HG03103 (cell line): ENCODE results near the gene TBC1D1.

Source experiments
- ATAC-seq: cut with Tn5 transposase; IDR thresholded peaks from one replicate; pipeline ENCODE4 v1.9.1; 2021; ENCODE audit warnings: low read depth; ENCODE audit not compliant: unreplicated experiment

TBC1D1 gene

GRCh38 chr4:38137080-38137479, 246.2 kb downstream of the TBC1D1 start:
- no peak for ATAC-seq

GRCh38 chr4:38138363-38138762, 247.5 kb downstream of the TBC1D1 start:
- no peak for ATAC-seq

DNA sequence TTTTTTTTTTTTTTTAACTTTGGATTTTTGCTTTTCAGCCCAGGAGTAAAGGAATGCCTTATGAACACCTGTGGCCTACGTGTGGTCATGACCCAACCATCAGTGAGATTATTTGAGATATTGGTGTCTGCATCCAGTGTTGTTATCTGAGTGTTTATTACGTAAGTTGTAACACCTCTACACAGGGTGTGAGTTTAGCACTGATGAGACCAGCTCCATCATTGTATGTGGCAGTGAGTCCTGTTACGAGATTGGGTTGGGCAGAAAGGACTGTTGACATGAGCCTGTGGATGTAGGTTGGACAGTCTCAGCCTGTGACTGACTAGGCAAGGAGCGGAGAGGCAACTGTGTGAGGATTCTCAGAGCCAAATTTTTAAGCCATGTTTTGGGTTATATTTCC, 248.3 kb downstream of the TBC1D1 start:
- ATAC-seq: no peak

- ATAC-seq: no peak
These were observed 249.8 kb downstream of the TBC1D1 start for GRCh38 chr4:38140643-38141203.

- ATAC-seq: no peak
These were observed 251.1 kb downstream of the TBC1D1 start for GRCh38 chr4:38141808-38142500.

- ATAC-seq: no peak
These were observed 253.1 kb downstream of the TBC1D1 start for GRCh38 chr4:38144031-38144430.

- no peak for ATAC-seq
These were observed 254.3 kb downstream of the TBC1D1 start for GRCh38 chr4:38145033-38145678.

- no peak for ATAC-seq
These were observed 254.9 kb downstream of the TBC1D1 start for GRCh38 chr4:38145741-38146140.

DNA sequence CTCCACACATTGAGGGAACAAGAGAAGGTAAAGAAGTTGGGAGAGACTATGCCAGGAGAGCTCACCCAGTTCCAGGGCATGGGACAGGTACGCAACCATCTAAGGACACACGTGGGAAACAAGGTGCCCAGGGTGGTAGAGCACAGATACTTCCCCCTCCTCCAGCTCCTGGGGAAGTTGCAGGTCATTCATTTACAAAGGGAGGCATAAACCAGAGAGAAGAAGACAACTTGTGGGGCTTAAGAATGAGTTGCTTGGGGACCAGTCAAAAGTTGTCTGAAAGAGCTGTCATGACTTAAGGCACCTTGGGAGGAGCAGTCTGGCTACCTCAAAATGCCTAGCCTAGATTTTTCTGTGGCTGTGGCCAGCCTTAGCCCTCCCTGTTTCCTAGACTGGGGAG, 255.5 kb downstream of the TBC1D1 start:
- ATAC-seq: no peak

DNA sequence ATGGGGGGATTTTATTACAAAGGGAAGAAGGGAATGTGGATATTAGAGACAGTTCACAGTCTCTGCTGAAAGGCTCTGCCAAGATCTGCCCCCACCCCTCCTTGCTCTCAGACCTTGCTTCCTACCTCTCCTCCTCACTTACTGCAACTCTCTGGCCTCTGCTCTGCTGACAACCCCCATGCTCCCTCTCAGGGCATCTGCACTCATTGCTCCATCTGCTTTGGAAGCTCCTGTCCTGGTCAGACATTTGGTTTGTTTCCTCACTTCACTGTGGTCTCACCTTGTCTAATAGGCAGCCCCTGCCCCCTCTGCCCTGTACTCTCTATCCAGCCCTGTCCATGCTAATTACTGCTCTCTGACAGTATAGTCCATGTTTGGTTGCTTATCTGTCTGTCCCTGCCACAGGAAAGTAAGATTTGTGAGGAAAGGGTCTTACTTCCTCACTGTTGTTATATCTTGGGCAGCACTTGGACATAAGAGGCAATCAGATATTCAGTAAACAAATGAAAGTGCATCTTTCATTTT, 258.6 kb downstream of the TBC1D1 start:
- ATAC-seq: no peak

- no peak for ATAC-seq
These were observed 259.2 kb downstream of the TBC1D1 start for GRCh38 chr4:38149997-38150671.

GRCh38 chr4:38150766-38151165, 259.9 kb downstream of the TBC1D1 start:
- ATAC-seq: no peak

DNA sequence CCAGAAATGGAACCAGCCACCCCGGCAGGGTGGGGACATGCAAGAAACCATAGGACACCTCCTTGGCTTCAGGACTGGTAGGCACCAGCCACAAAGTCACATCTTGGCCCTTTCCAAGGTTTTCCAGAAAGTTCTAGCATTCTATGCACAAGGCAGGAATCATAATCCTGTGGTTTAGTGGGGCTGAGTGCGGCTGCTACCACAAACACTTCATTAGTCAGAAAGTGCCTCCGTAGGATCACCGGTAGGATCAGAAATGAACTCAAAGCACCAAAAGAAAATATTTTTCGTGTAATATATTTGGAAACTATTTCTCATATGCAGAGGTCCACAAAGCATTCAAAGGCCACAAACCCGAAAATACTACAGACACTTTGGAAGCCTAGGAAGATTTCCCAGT, 261.0 kb downstream of the TBC1D1 start:
- no peak for ATAC-seq

GRCh38 chr4:38152305-38152704, 261.4 kb downstream of the TBC1D1 start:
- ATAC-seq: no peak

DNA sequence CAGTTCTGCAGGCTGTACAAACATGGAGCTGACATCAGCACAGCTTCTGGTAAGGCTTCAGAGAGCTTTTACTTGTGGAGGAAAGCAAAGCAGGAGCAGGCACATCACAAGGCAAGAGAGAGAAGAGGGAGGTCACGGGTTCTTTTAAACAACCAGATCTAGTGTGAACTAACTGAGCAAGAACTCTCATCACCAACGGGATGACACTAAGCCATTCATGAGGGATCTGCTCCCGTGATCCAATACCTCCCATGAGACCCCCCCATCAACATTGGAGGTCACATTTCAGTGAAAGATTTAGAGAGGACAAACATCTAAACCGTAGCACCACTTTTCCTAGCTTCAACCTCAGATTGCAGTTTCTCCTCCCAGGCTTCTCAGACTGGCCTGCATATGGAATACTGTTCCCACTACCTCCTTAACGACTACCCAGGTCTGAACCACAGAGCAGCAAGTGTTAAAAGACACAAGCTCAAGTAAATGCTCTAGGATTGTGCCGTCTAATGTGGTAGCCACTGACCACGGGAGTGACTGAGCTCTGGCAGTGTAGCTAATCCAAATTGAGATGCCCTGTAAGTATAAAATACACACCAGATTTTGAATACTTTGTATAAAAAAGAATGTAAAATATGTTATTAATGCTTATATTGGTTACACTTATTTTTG, 262.0 kb downstream of the TBC1D1 start:
- no peak for ATAC-seq

- ATAC-seq: no peak
These were observed 262.5 kb downstream of the TBC1D1 start for GRCh38 chr4:38153387-38153760.

DNA sequence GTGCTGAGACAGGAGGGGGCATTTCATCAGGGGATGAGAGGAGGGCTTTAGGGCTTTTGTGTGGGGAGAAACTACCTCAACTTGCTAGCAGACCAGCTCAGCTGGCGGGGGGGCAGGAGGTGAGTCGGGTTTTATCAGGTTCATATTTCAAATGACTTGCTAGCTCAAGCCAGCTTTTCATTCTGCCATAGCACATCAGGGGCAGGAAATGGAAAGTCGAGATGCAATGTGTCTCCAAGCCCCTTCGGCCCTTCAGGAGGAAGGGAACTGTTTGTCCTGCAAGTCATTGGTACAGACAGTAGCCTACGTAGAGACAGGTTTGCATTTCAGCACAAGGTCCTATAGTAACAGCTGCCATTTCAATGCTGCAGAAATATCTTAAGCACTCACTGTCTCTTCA, 263.4 kb downstream of the TBC1D1 start:
- ATAC-seq: no peak

- no peak for ATAC-seq
These were observed 264.1 kb downstream of the TBC1D1 start for GRCh38 chr4:38154681-38155588.

DNA sequence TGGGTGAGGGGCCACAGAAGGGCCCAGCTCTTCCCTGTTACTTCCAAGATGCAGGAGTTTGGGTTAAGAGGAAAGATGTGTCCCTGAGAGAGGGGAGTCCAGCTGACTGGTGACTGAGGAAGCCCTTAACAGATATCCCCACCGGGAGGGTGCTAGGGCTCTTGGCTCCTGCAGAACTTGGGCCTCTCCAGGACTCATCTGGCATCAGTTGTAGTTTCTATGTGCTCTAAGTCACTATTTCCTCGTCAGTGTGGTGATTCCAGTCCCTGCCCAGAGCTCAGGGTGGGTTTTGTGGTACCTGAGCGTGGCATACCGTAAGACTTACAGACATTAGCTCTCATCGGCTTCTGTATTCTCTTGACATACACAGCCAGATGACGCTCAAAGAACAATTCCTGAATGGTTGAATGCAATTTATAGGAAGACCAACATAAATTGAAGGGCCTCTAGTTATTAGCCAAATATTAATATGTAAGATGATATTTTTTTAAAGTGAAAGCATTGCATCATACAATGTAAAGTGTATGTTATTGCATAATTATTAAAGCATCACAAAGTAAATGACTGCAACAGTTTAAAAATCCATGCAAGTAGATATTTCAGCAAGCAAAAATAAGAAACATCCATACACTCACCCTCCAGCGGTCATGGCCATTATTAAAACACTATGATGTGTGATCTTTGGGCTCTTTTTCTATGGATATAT, 264.9 kb downstream of the TBC1D1 start:
- no peak for ATAC-seq
